Ramos (cell line): Measurements from ENCODE around the gene LRRC71.

Experiments used
- in situ Hi-C: fragments of 300-500 bp; cut with MboI; formaldehyde crosslinking; loops from one replicate; pipeline ENCODE4 v1.14.3; 2022; ENCODE audit warnings: low sequenced_read_pairs; ENCODE audit not compliant: unreplicated experiment

Gene LRRC71

GRCh38 chr1:156942176-156942575 is 21.7 kb downstream of the LRRC71 start:
- in situ Hi-C loops, result no loop called here

GRCh38 chr1:156942576-156942975 is 22.1 kb downstream of the LRRC71 start:
- in situ Hi-C loops, result no loop called here

GRCh38 chr1:156943756-156944155 is 23.3 kb downstream of the LRRC71 start:
- in situ Hi-C loops, result no loop called here

GRCh38 chr1:156944268-156944667 is 23.8 kb downstream of the LRRC71 start:
- in situ Hi-C loops, result no loop called here

- in situ Hi-C loops, result no loop called here
These were observed 24.4 kb downstream of the LRRC71 start for GRCh38 chr1:156944848-156945247.

- in situ Hi-C loops, result no loop called here
These were observed 25.6 kb downstream of the LRRC71 start for GRCh38 chr1:156945881-156946661.

- in situ Hi-C loops, result no loop called here
These were observed 26.7 kb downstream of the LRRC71 start for GRCh38 chr1:156947127-156947526.

GRCh38 chr1:156947818-156948525 is 27.5 kb downstream of the LRRC71 start:
- in situ Hi-C loops, result no loop called here

- in situ Hi-C loops, result no loop called here
These were observed 28.3 kb downstream of the LRRC71 start for GRCh38 chr1:156948708-156949107.

GRCh38 chr1:156949127-156949526 is 28.7 kb downstream of the LRRC71 start:
- in situ Hi-C loops, result no loop called here

- in situ Hi-C loops, result no loop called here
These were observed 30.9 kb downstream of the LRRC71 start for GRCh38 chr1:156951371-156951770.

GRCh38 chr1:156953571-156953970 is 33.1 kb downstream of the LRRC71 start:
- in situ Hi-C loops, result no loop called here

GRCh38 chr1:156956333-156956732 is 35.9 kb downstream of the LRRC71 start:
- in situ Hi-C loops, result no loop called here

- in situ Hi-C loops, result no loop called here
These were observed 37.2 kb downstream of the LRRC71 start for GRCh38 chr1:156957634-156958033.

- in situ Hi-C loops, result no loop called here
These were observed 37.8 kb downstream of the LRRC71 start for GRCh38 chr1:156958247-156958714.

- in situ Hi-C loops, result no loop called here
These were observed 39.0 kb downstream of the LRRC71 start for GRCh38 chr1:156959414-156959813.

- in situ Hi-C loops, result no loop called here
These were observed 39.5 kb downstream of the LRRC71 start for GRCh38 chr1:156959925-156960324.

GRCh38 chr1:156961709-156962108 is 41.3 kb downstream of the LRRC71 start:
- in situ Hi-C loops, result no loop called here

- in situ Hi-C loops, result no loop called here
These were observed 43.2 kb downstream of the LRRC71 start for GRCh38 chr1:156963621-156964020.

- in situ Hi-C loops, result no loop called here
These were observed 44.0 kb downstream of the LRRC71 start for GRCh38 chr1:156964441-156964840.

GRCh38 chr1:156969496-156969895 is 49.1 kb downstream of the LRRC71 start:
- in situ Hi-C loops, result no loop called here

GRCh38 chr1:156970017-156970416 is 49.6 kb downstream of the LRRC71 start:
- in situ Hi-C loops, result no loop called here
